Dendritic cell treated with granulocyte-macrophage colony-stimulating factor and Interleukin-4, amounts not matched to agents 40 ng/mL and 50 ng/mL, for 4 days (primary cell): ENCODE measurements around the gene LUZP2.

Source experiments
- H3K27ac Mint-ChIP-seq: one replicate; pipeline ENCODE4 v1.8.0; 2022; ENCODE audit warnings: mild to moderate bottlenecking, mixed read lengths
- H3K27me3 Mint-ChIP-seq: one replicate; pipeline ENCODE4 v1.8.0; 2022; ENCODE audit warnings: mild to moderate bottlenecking, mixed read lengths
- H3K36me3 Mint-ChIP-seq: one replicate; pipeline ENCODE4 v1.8.0; 2022; ENCODE audit warnings: low read depth, mixed read lengths
- H3K4me1 Mint-ChIP-seq: one replicate; pipeline ENCODE4 v1.8.0; 2022; ENCODE audit warnings: low read depth, mixed read lengths
- H3K4me3 Mint-ChIP-seq: one replicate; pipeline ENCODE4 v1.8.0; 2022; ENCODE audit warnings: mild to moderate bottlenecking, moderate library complexity, mixed read lengths
- H3K9me3 Mint-ChIP-seq: one replicate; pipeline ENCODE4 v1.8.0; 2022; ENCODE audit warnings: mixed read lengths
- intact Hi-C: fragments of 100-400 bp; cut with micrococcal nuclease; formaldehyde crosslinking; loops from one replicate; pipeline ENCODE4 v1.15.0; 2022

The LUZP2 gene

GRCh38 chr11:24515632-24516031 is 18.8 kb downstream of the LUZP2 start:
- Mint-ChIP-seq H3K4me3 (no peak overlapping the region), H3K27ac (no peak overlapping the region), H3K36me3 (no peaks in the 10 kb centered on the region), H3K4me1 (no peaks in the 10 kb centered on the region), H3K27me3 (no peaks in the 10 kb centered on the region), H3K9me3 (no peaks in the 10 kb centered on the region)
- intact Hi-C loops, result no loop called here

DNA sequence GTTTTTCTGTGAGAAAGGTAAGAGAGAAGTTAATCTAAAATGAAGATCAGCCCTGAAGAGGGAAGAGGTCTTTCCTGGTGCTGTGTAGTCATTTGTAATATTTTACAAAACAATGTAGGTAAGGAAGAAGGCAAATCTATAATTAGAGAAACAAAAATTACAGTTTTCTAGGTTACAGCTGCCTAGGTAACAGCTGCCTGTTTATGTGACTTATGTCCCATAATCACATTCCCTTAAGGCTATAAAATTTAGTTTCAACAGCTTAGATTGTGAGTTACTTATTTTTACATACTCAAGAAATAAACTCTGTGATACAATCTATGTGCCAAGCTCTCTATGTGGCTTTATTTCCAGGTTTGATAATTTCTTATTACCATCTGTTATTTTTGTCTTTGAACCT is 19.8 kb downstream of the LUZP2 start:
- no peaks in the 10 kb centered on the region for H3K27me3 Mint-ChIP-seq
- no peak overlapping the region for H3K27ac Mint-ChIP-seq
- no peak overlapping the region for H3K4me3 Mint-ChIP-seq
- no peaks in the 10 kb centered on the region for H3K36me3 Mint-ChIP-seq
- H3K9me3 Mint-ChIP-seq, result no peaks in the 10 kb centered on the region
- H3K4me1 Mint-ChIP-seq, result no peaks in the 10 kb centered on the region
- intact Hi-C loops, result no loop called here

DNA sequence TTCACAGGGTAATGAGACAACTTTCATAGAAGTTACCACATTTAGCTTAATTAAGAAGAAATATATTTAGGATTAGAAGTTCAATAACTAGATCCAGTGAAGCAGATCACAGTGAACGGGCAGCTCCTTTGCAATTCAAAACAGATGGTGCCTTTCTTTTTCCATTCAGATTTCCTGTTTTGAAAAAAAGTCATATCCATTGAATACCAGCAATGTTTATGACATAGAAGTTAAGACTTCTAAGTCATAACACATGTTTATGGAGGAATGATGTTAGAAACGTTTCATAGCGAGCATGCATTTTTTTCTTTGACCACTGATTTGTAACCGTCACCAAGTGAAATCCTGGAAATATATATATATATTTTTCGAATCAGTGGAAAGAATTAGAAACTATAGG is 24.7 kb downstream of the LUZP2 start:
- Mint-ChIP-seq H3K36me3 (no peaks in the 10 kb centered on the region), H3K4me1 (no peaks in the 10 kb centered on the region), H3K27ac (no peak overlapping the region), H3K4me3 (no peak overlapping the region), H3K27me3 (no peaks in the 10 kb centered on the region), H3K9me3 (no peaks in the 10 kb centered on the region)
- intact Hi-C loops, result no loop called here

GRCh38 chr11:24524156-24524555 is 27.3 kb downstream of the LUZP2 start:
- H3K4me1 Mint-ChIP-seq, result no peaks in the 10 kb centered on the region
- no peak overlapping the region for H3K27ac Mint-ChIP-seq
- H3K36me3 Mint-ChIP-seq, result no peaks in the 10 kb centered on the region
- no peaks in the 10 kb centered on the region for H3K9me3 Mint-ChIP-seq
- H3K27me3 Mint-ChIP-seq, result no peaks in the 10 kb centered on the region
- H3K4me3 Mint-ChIP-seq, result no peak overlapping the region
- intact Hi-C loops, result no loop called here

- Mint-ChIP-seq H3K27me3 (no peaks in the 10 kb centered on the region), H3K4me3 (no peak overlapping the region), H3K27ac (no peak overlapping the region), H3K36me3 (no peaks in the 10 kb centered on the region), H3K9me3 (no peaks in the 10 kb centered on the region), H3K4me1 (no peaks in the 10 kb centered on the region)
- intact Hi-C loops, result no loop called here
These were observed 34.7 kb downstream of the LUZP2 start for GRCh38 chr11:24531528-24531927.

DNA sequence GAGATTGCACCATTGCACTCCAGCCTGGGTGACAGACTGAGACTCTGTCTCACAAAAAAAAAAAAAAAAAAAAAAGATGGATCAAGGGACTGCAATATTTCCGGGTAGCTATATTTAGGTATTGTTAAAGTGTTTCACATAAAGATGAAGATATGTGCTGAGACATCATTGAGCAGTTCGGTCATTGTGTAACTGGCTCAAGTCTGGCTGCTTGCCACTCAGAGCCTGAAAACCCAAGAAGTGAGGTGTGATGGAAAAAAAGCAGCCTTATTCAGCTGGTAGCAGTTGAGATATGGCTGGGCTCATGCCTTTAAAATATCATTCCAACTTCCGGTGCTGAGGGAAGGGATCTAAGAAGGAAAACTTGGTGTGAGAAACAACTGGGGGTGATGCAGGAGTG is 46.9 kb downstream of the LUZP2 start:
- H3K27me3 Mint-ChIP-seq, result no peaks in the 10 kb centered on the region
- no peaks in the 10 kb centered on the region for H3K36me3 Mint-ChIP-seq
- no peaks in the 10 kb centered on the region for H3K4me1 Mint-ChIP-seq
- no peak overlapping the region for H3K27ac Mint-ChIP-seq
- intact Hi-C loops, result no loop called here
- no peaks in the 10 kb centered on the region for H3K9me3 Mint-ChIP-seq
- H3K4me3 Mint-ChIP-seq, result no peak overlapping the region

DNA sequence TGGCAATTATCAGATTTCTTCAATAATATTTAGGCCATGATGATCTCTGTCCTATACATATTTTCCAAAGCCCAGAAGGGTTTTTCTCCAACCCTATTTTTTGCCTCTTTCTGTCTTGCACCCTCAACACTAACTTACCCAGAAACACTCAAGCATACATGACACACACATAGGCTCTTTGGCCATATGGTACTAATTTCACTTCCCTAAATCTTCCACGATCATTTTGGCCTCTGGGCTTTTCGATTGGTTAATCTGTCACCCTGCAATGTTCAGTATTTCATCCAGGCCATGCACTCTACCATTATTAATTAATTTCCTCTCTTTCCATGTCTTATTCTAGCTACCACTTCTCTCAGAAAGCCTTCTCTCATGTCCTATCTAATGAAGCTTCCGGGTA is 59.8 kb downstream of the LUZP2 start:
- no peaks in the 10 kb centered on the region for H3K9me3 Mint-ChIP-seq
- no peaks in the 10 kb centered on the region for H3K27me3 Mint-ChIP-seq
- intact Hi-C loops, result no loop called here
- H3K4me3 Mint-ChIP-seq, result no peak overlapping the region
- no peak overlapping the region for H3K27ac Mint-ChIP-seq
- H3K36me3 Mint-ChIP-seq, result no peaks in the 10 kb centered on the region
- no peaks in the 10 kb centered on the region for H3K4me1 Mint-ChIP-seq

DNA sequence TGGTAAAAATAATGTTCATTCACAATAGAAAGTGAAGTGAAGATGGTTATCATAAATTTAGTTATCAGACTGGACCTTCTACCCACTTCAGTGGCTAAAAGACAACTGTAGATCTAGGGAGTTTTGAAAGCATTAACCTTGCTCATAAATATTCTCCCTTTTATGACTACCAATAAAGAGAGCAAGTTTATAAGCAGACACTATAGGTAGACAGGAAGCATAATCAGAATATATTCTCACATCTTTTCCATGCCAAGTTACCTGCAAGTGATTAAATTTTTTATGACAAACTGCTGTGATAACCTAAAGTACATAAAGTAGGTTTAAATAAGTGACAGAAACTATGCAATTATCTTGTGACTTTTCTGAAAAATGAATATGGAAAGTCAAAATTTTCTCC is 62.5 kb downstream of the LUZP2 start:
- no peaks in the 10 kb centered on the region for H3K36me3 Mint-ChIP-seq
- H3K27ac Mint-ChIP-seq, result no peak overlapping the region
- intact Hi-C loops, result no loop called here
- H3K4me3 Mint-ChIP-seq, result no peak overlapping the region
- no peaks in the 10 kb centered on the region for H3K9me3 Mint-ChIP-seq
- no peaks in the 10 kb centered on the region for H3K27me3 Mint-ChIP-seq
- H3K4me1 Mint-ChIP-seq, result no peaks in the 10 kb centered on the region

DNA sequence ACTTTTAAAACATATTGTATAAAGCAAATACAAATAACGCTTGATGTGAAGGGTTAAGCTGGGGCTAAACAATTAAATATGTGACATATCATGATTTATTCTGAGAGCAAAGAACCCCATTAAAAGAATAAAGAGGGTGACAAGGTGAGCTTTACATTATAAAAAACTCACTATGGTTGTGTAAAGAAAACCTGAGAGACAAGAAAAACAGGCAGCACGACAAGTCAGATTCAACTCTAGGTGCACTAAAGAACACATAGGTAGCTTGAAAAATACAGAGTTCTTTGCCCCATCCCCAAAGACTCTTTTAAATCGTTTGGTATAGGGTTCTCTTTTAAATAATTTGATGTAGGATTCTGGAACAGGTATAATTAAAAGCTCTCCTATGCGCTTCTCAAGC is 63.5 kb downstream of the LUZP2 start:
- no peaks in the 10 kb centered on the region for H3K9me3 Mint-ChIP-seq

DNA sequence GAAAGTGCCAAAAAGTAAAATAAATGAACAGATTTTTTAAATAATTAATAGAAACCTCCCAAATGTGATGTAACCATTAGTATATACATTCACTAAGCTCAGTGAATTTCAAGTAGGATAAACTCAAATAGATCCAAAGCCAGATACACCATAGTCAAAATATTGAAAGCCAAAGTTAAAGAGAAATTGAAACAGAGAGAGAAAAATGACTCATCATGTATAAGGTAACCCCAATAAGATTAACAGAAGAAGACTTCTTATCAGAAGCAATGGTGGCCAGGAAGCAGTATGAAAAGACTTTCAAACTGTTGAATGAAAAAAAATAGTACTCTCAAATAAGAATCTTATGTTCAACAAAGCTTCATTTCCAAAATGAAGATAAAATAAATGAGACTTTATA is 70.5 kb downstream of the LUZP2 start:
- no peaks in the 10 kb centered on the region for H3K9me3 Mint-ChIP-seq
- H3K36me3 Mint-ChIP-seq, result no peaks in the 10 kb centered on the region
- no peaks in the 10 kb centered on the region for H3K27me3 Mint-ChIP-seq
- H3K27ac Mint-ChIP-seq, result no peak overlapping the region
- intact Hi-C loops, result no loop called here
- no peak overlapping the region for H3K4me3 Mint-ChIP-seq
- no peaks in the 10 kb centered on the region for H3K4me1 Mint-ChIP-seq

More for the DNA sequence above, 63.5 kb downstream of the LUZP2 start:
- Mint-ChIP-seq H3K36me3 (no peaks in the 10 kb centered on the region), H3K4me1 (no peaks in the 10 kb centered on the region), H3K27me3 (no peaks in the 10 kb centered on the region), H3K27ac (no peak overlapping the region), H3K4me3 (no peak overlapping the region)
- intact Hi-C loops, result no loop called here

- intact Hi-C loops, result no loop called here
- no peak overlapping the region for H3K4me3 Mint-ChIP-seq
- no peaks in the 10 kb centered on the region for H3K4me1 Mint-ChIP-seq
- no peaks in the 10 kb centered on the region for H3K36me3 Mint-ChIP-seq
- H3K9me3 Mint-ChIP-seq, result no peaks in the 10 kb centered on the region
- no peak overlapping the region for H3K27ac Mint-ChIP-seq
- no peaks in the 10 kb centered on the region for H3K27me3 Mint-ChIP-seq
These were observed 75.5 kb downstream of the LUZP2 start for GRCh38 chr11:24572376-24572775.

DNA sequence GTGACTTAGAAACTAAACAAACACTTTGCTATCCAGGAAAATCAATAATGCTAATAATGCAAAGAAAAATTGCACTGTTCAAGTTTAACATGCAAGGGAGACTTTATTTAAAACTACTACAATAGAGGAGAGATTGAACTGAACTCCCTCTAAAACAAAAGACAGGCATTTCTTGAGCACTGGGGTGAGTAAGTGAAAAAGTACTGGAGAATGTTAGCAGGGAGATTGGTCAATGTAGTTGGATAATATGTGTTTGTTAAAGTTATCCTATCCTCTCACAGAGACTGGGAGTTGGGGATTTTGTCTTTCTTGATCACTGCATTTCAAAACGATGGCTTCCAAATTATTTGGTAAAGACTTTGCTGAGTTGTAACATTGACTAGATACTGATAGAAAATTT is 77.6 kb downstream of the LUZP2 start:
- intact Hi-C loops, result no loop called here
- H3K4me1 Mint-ChIP-seq, result no peaks in the 10 kb centered on the region
- no peaks in the 10 kb centered on the region for H3K9me3 Mint-ChIP-seq
- H3K36me3 Mint-ChIP-seq, result no peaks in the 10 kb centered on the region
- H3K27ac Mint-ChIP-seq, result no peak overlapping the region
- H3K27me3 Mint-ChIP-seq, result no peaks in the 10 kb centered on the region
- H3K4me3 Mint-ChIP-seq, result no peak overlapping the region

DNA sequence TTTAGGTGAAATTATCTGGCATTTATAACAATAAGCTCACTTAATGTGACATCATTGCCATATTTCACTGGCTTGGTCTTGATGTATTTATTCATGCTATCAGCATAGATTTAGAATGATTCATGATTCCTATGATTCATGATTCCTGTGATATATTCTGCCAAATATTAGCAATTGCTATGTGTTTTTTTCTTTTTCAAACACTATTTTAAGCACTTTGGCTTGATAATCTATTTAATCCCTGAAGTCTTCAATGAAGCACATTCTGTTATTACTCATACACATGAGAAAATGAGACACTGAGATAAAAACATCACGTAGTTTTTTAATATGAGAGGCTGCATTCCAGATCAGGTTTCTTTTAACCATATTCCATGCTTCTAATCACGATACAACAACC is 78.5 kb downstream of the LUZP2 start:
- Mint-ChIP-seq H3K9me3 (no peaks in the 10 kb centered on the region), H3K27ac (no peak overlapping the region), H3K36me3 (no peaks in the 10 kb centered on the region), H3K27me3 (no peaks in the 10 kb centered on the region), H3K4me3 (no peak overlapping the region), H3K4me1 (no peaks in the 10 kb centered on the region)
- intact Hi-C loops, result no loop called here

DNA sequence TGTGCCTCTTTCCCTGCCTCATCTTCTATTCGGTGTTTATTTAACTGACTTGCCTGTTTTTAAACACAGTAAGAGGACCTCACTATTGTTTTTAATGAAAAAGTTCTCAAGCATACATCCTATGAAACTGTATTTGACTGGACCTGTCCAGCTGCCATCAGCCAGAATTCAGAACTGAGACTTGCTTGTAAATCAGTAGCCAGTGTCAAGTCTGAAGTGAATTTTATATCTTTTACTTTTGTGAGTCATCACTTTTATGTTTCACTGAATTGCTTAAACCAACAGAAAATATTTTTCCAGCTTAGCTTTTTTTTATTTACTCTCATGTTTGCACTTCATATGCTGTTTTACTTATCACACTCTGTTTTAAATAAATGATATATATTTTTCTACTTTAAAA is 88.3 kb downstream of the LUZP2 start:
- no peak overlapping the region for H3K27ac Mint-ChIP-seq
- H3K4me3 Mint-ChIP-seq, result no peak overlapping the region
- no peaks in the 10 kb centered on the region for H3K4me1 Mint-ChIP-seq
- H3K27me3 Mint-ChIP-seq, result no peaks in the 10 kb centered on the region
- H3K36me3 Mint-ChIP-seq, result no peaks in the 10 kb centered on the region
- H3K9me3 Mint-ChIP-seq, result no peaks in the 10 kb centered on the region
- intact Hi-C loops, result no loop called here

DNA sequence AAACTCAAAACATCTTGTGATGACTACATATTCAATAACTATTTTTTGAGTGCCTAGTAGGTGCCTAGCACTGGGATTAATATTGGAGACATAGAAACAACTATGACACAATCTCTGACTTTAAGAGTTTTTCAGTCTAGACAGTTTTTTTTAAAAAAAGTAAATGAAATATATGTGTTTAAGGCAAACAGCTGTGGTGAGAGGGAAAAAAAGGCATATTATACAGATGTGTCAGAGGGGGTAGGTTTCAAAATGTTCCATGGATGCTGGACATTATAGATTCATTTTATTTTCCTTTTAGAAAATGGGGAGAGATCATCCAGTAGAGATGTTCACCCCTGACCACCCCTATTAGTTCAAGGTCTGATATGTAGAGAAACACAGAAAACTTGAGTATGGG is 90.8 kb downstream of the LUZP2 start:
- Mint-ChIP-seq H3K27ac (no peak overlapping the region), H3K4me3 (no peak overlapping the region), H3K9me3 (no peaks in the 10 kb centered on the region), H3K27me3 (no peaks in the 10 kb centered on the region), H3K4me1 (no peaks in the 10 kb centered on the region), H3K36me3 (no peaks in the 10 kb centered on the region)
- intact Hi-C loops, result no loop called here

DNA sequence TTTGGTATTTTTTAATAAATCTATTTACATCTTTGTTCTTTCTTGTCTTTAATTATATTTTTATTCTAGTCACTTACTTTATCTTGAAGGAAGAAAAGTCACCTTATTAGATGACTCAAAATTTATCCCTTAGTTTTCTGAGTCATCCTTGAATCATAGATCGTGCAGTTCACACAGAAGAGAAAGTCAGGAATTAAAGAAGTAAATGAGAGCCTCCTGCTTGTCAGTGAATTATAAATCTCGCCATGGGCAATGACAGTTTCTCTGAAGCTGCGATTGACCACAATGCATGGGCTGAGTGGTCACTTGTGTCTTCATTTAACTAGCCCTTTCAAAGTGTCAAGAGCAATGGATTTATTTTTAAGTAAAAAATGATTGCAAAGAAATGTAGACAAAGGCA is 91.2 kb downstream of the LUZP2 start:
- H3K4me1 Mint-ChIP-seq, result no peaks in the 10 kb centered on the region
- no peak overlapping the region for H3K4me3 Mint-ChIP-seq
- no peaks in the 10 kb centered on the region for H3K27me3 Mint-ChIP-seq
- intact Hi-C loops, result no loop called here
- H3K27ac Mint-ChIP-seq, result no peak overlapping the region
- no peaks in the 10 kb centered on the region for H3K36me3 Mint-ChIP-seq
- no peaks in the 10 kb centered on the region for H3K9me3 Mint-ChIP-seq
